Measurements from ENCODE around the gene CLRN2. TPM values are rescaled to one million over a fixed set of nuclear protein-coding genes. Genes with fewer than 3 reads are reported as not detected.

CLRN2 gene
- total RNA-seq, 1 experiment from 2014 or later: not detected

DNA sequence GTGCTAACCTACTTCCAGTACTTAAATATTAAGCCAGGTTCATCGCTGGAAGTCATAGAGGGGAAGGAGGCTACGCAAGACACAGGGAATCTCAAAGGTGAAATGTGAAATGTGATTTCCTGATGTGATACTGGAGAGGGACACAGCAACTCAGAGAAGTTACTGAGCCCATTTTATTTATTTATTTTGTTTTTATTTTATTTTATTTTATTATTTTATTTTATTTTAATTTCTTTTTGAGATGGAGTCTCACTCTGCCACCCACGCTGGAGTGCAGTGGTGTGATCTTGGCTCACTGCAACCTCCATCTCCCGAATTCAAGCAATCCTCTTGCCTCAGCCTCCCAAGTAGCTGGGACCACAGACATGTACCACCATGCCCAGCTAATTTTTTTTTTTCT, 19.7 kb downstream of the CLRN2 start:
- POLR2A ChIA-PET: no interaction called here
- CTCF ChIA-PET: no interaction called here

DNA sequence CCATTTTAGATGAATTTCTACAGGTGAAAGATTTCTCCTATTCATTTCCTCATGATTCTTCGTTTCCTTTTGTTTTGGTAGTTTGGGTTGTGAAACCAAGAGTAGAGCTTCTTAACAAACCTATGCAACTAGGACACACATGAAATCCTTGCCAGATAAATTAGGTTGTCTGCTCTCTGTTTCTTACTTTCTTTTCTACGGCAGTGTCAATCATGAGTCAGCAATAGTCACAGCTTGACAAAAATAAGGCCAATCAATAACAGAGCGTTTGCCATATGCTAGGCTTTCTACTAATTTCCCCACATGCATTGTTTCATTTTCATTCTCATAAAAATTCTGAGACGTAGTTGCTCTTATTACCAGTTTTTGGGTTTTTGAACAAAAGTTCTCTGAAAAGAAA, 20.3 kb downstream of the CLRN2 start:
- Histone ChIP-seq H3K36me3 (ENCODE audit: control insufficient read depth in 1 of 2, insufficient read depth in 2 of 2, low read length in 2 of 2) (no peaks in the 10 kb centered on the region), H3K4me2 (ENCODE audit: low read length) (no peak overlapping the region), H3K4me1 (ENCODE audit: control insufficient read depth in 1 of 2, insufficient read depth in 2 of 2, low read length in 2 of 2) (no peaks in the 10 kb centered on the region), H3K79me2 (ENCODE audit: insufficient read depth, low read length) (no peaks in the 10 kb centered on the region), H3K4me3 (replicated peaks in 1 of 2; ENCODE audit: low read depth in 1 of 2, low read length in 2 of 2) (no peak overlapping the region), H4K20me1 (ENCODE audit: insufficient read depth) (no peaks in the 10 kb centered on the region), H3K9me2 (ENCODE audit: insufficient read depth) (no peaks in the 10 kb centered on the region), H3K27ac (ENCODE audit: low read depth, low read length) (no peak overlapping the region), H2AFZ (ENCODE audit: low read depth, low read length, poor library complexity, severe bottlenecking) (peak overlapping the region; percentile 42), H3K9ac (ENCODE audit: low read length) (no peak overlapping the region), H3K27me3 (ENCODE audit: insufficient read depth, low read length) (no peaks in the 10 kb centered on the region), H3K9me3 (ENCODE audit: control insufficient read depth in 1 of 2, insufficient read depth in 1 of 2, low read depth in 1 of 2, low read length in 2 of 2) (no peaks in the 10 kb centered on the region)
- intact Hi-C loops (cut with micrococcal nuclease): no loop called here
- ChIA-PET POLR2A (no interaction called here), RAD21 (ENCODE audit: low non-redundant PET in 1 of 2, low total read pairs in 2 of 2, uncharacterized antibody in 2 of 2, unreplicated experiment in 2 of 2) (no interaction called here), CTCF (interaction anchor here (1.2 kb wide), 1 partner anchor 14 kb away, joined by 3 read pairs; no protein-coding TSS in a partner anchor)
- DNase-seq (ENCODE audit: low read depth, low spot score) (no peak), ATAC-seq (no peak)
- no TSS peak for BruUV-seq (replicated peaks)
- TF ChIP-seq YY1 (IDR thresholded peaks at IDR 0.05; ENCODE audit: extremely low read depth, insufficient replicate concordance, low read depth, low read length): no peak
- TF ChIP-seq SRF (IDR thresholded peaks at IDR 0.05; ENCODE audit: low read depth): no peak
- TF ChIP-seq SIN3A (IDR thresholded peaks at IDR 0.05; ENCODE audit: low read depth): no peak
- TF ChIP-seq TCF7L2 (IDR thresholded peaks at IDR 0.05; ENCODE audit: borderline replicate concordance, extremely low read depth, insufficient read depth, insufficient read length): no peak
- TF ChIP-seq, protein P1, sequence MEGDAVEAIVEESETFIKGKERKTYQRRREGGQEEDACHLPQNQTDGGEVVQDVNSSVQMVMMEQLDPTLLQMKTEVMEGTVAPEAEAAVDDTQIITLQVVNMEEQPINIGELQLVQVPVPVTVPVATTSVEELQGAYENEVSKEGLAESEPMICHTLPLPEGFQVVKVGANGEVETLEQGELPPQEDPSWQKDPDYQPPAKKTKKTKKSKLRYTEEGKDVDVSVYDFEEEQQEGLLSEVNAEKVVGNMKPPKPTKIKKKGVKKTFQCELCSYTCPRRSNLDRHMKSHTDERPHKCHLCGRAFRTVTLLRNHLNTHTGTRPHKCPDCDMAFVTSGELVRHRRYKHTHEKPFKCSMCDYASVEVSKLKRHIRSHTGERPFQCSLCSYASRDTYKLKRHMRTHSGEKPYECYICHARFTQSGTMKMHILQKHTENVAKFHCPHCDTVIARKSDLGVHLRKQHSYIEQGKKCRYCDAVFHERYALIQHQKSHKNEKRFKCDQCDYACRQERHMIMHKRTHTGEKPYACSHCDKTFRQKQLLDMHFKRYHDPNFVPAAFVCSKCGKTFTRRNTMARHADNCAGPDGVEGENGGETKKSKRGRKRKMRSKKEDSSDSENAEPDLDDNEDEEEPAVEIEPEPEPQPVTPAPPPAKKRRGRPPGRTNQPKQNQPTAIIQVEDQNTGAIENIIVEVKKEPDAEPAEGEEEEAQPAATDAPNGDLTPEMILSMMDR (IDR thresholded peaks at IDR 0.05 in 2 of 3, conservative IDR thresholded peaks at IDR 0.05 in 1 of 3; ENCODE audit: borderline replicate concordance in 1 of 3, insufficient read depth in 1 of 3, low read depth in 2 of 3, low read length in 2 of 3): no peak
- no peak for TF ChIP-seq POLR2AphosphoS5 (IDR thresholded peaks at IDR 0.05; ENCODE audit: low read depth, low read length)
- no peak for TF ChIP-seq EZH2phosphoT487 (IDR thresholded peaks at IDR 0.05; ENCODE audit: borderline replicate concordance)

More for the DNA sequence above, 19.7 kb downstream of the CLRN2 start:
- no TSS peak for BruUV-seq (replicated peaks)
- H3K79me2 ChIP-seq (ENCODE audit: insufficient read depth, low read length): no peaks in the 10 kb centered on the region
- H3K9me2 ChIP-seq (ENCODE audit: insufficient read depth): no peaks in the 10 kb centered on the region
- no peak overlapping the region for H2AFZ ChIP-seq (ENCODE audit: low read depth, low read length, poor library complexity, severe bottlenecking)
- no peaks in the 10 kb centered on the region for H3K27me3 ChIP-seq (ENCODE audit: insufficient read depth, low read length)
- no peak overlapping the region for H3K27ac ChIP-seq (ENCODE audit: low read depth, low read length)
- intact Hi-C loops (cut with micrococcal nuclease): no loop called here
- no peak for ATAC-seq
- H3K4me3 ChIP-seq (replicated peaks in 1 of 2; ENCODE audit: low read depth in 1 of 2, low read length in 2 of 2): no peak overlapping the region
- H3K4me2 ChIP-seq (ENCODE audit: low read length): no peak overlapping the region
- no peak for DNase-seq (ENCODE audit: low read depth, low spot score)
- H3K9me3 ChIP-seq (ENCODE audit: control insufficient read depth in 1 of 2, insufficient read depth in 1 of 2, low read depth in 1 of 2, low read length in 2 of 2): no peaks in the 10 kb centered on the region
- RAD21 ChIA-PET (ENCODE audit: low non-redundant PET in 1 of 2, low total read pairs in 2 of 2, uncharacterized antibody in 2 of 2, unreplicated experiment in 2 of 2): no interaction called here
- TF ChIP-seq SP1 (IDR thresholded peaks at IDR 0.05; ENCODE audit: low read depth): no peak
- no peak for TF ChIP-seq ELF1 (IDR thresholded peaks at IDR 0.05; ENCODE audit: borderline replicate concordance, low read depth)
- no peak for TF ChIP-seq YY1 (IDR thresholded peaks at IDR 0.05; ENCODE audit: extremely low read depth, insufficient replicate concordance, low read depth, low read length)
- no peak for TF ChIP-seq ZNF274 (IDR thresholded peaks at IDR 0.05; ENCODE audit: low read depth, low read length)
- TF ChIP-seq EZH2phosphoT487 (IDR thresholded peaks at IDR 0.05; ENCODE audit: borderline replicate concordance): no peak
- no peak for TF ChIP-seq JUND (IDR thresholded peaks at IDR 0.05)
- TF ChIP-seq CBX3 (IDR thresholded peaks at IDR 0.05; ENCODE audit: low read depth): no peak
- TF ChIP-seq, protein P2, sequence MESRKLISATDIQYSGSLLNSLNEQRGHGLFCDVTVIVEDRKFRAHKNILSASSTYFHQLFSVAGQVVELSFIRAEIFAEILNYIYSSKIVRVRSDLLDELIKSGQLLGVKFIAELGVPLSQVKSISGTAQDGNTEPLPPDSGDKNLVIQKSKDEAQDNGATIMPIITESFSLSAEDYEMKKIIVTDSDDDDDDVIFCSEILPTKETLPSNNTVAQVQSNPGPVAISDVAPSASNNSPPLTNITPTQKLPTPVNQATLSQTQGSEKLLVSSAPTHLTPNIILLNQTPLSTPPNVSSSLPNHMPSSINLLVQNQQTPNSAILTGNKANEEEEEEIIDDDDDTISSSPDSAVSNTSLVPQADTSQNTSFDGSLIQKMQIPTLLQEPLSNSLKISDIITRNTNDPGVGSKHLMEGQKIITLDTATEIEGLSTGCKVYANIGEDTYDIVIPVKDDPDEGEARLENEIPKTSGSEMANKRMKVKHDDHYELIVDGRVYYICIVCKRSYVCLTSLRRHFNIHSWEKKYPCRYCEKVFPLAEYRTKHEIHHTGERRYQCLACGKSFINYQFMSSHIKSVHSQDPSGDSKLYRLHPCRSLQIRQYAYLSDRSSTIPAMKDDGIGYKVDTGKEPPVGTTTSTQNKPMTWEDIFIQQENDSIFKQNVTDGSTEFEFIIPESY (IDR thresholded peaks at IDR 0.05; ENCODE audit: extremely low read depth, insufficient replicate concordance, low read length): no peak
- no peaks in the 10 kb centered on the region for H3K4me1 ChIP-seq (ENCODE audit: control insufficient read depth in 1 of 2, insufficient read depth in 2 of 2, low read length in 2 of 2)
- H3K9ac ChIP-seq (ENCODE audit: low read length): no peak overlapping the region
- no peaks in the 10 kb centered on the region for H3K36me3 ChIP-seq (ENCODE audit: control insufficient read depth in 1 of 2, insufficient read depth in 2 of 2, low read length in 2 of 2)
- H4K20me1 ChIP-seq (ENCODE audit: insufficient read depth): no peaks in the 10 kb centered on the region

All from HCT116 (cell line).